ENCODE measurements around the gene MRPS24.

DNA sequence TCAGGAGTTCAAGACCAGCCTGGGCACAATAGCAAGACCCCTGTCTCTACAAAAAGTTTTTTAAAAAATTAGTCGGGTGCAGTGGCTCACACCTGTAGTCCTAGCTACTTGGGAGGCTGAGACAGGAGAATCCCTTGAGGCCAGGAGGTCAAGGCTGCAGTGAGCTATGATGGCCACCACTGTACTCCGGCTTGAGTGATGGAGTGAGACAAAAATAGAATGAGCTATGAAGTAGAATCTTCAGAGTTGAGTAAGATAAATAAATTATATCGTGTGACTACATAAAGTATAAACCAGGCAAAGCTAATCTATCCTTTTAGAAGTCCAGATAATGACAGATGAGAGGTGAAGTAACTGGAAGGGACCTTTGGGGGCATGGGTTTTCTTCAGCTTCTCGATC is 15.3 kb upstream of the MRPS24 start:
- TF ChIP-seq EP300 (IDR thresholded peaks at IDR 0.05; ENCODE audit: borderline replicate concordance in 1 of 2, control insufficient read depth in 1 of 2, low read depth in 2 of 2, low read length in 2 of 2) (no peak), SP1 (IDR thresholded peaks at IDR 0.05; ENCODE audit: low read depth, low read length) (no peak), ZBTB40 (IDR thresholded peaks at IDR 0.05; ENCODE audit: borderline replicate concordance) (no peak), E2F4 (IDR thresholded peaks at IDR 0.05; ENCODE audit: low read depth, low read length) (no peak), CTCF (IDR thresholded peaks at IDR 0.05 in 2 of 3, conservative IDR thresholded peaks at IDR 0.05 in 1 of 3; ENCODE audit: control insufficient read depth in 2 of 3, extremely low read depth in 1 of 3, insufficient read depth in 1 of 3, low read depth in 3 of 3, low read length in 3 of 3) (no peak), CEBPZ (IDR thresholded peaks at IDR 0.05; ENCODE audit: low read depth, low read length) (no peak), POLR2A (IDR thresholded peaks at IDR 0.05; ENCODE audit: low read depth, low read length) (no peak), IRF3 (IDR thresholded peaks at IDR 0.05) (no peak)
- TF ChIP-seq, protein P1, sequence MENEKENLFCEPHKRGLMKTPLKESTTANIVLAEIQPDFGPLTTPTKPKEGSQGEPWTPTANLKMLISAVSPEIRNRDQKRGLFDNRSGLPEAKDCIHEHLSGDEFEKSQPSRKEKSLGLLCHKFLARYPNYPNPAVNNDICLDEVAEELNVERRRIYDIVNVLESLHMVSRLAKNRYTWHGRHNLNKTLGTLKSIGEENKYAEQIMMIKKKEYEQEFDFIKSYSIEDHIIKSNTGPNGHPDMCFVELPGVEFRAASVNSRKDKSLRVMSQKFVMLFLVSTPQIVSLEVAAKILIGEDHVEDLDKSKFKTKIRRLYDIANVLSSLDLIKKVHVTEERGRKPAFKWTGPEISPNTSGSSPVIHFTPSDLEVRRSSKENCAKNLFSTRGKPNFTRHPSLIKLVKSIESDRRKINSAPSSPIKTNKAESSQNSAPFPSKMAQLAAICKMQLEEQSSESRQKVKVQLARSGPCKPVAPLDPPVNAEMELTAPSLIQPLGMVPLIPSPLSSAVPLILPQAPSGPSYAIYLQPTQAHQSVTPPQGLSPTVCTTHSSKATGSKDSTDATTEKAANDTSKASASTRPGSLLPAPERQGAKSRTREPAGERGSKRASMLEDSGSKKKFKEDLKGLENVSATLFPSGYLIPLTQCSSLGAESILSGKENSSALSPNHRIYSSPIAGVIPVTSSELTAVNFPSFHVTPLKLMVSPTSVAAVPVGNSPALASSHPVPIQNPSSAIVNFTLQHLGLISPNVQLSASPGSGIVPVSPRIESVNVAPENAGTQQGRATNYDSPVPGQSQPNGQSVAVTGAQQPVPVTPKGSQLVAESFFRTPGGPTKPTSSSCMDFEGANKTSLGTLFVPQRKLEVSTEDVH (IDR thresholded peaks at IDR 0.05; ENCODE audit: low read depth, partially characterized antibody), result no peak

Measured in GM12878 (cell line).